Tongue (tissue), 2 donors: ENCODE measurements around the gene PTMA. TPM values are rescaled to one million over a fixed set of nuclear protein-coding genes. Genes with fewer than 3 reads are reported as not detected.

ENCODE experiments used
- DNase-seq: peaks from one replicate; pipeline ENCODE4 v3.0.0-alpha.2; 2015
- total RNA-seq: library from RNA; depleted of rRNA; stranded (reverse); fragments of >200 nt; gene quantifications from one replicate; pipeline ENCODE4 v1.2.3, GENCODE V29; 2014

Gene PTMA
- total RNA-seq, 1 donor from 2014 or later = 543 TPM

GRCh38 chr2:231676243-231676642, 32.1 kb upstream of the PTMA start:
- no peak for DNase-seq

GRCh38 chr2:231677632-231678104, 30.7 kb upstream of the PTMA start:
- DNase-seq = peak; percentile 95

- no peak for DNase-seq
These were observed 28.4 kb upstream of the PTMA start for GRCh38 chr2:231679908-231680284.

DNA sequence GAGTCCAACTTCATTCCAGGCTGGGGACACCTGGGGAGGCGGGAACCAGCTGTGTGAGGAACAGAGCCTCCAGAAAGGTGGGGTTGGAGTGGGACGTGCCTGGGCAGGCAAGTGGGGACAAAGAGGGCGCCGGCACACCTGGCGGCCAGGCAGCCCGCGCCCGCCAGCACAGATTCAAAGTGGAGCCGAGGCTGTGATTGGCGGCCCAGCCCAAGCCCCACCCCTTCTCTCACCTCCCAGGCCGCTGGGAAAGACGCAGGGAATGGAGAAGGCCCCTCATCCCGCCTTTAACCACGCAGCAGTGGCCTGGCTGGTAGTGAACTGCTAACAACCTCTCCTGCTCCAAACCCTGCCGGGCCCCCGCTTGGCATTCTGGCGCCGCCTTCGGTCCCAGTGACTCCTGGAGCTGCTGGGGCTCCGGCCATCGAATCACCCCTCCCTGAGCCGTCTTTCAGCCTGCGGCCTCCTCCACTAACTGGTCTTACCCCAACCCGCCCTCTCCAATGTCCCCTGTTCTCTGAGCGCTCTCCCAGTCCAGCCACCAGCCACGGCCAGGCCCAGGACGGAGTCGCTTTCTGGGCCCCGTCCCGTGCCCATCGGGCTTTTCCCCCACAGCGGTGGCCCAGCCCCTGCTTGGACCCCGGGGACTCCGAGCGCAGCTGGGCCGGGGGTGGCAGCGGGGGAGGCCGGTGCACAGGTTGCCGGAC, 27.9 kb upstream of the PTMA start:
- peak; percentile 69 for DNase-seq

- peak; percentile 96 for DNase-seq
These were observed 27.1 kb upstream of the PTMA start for GRCh38 chr2:231680992-231681852.

DNA sequence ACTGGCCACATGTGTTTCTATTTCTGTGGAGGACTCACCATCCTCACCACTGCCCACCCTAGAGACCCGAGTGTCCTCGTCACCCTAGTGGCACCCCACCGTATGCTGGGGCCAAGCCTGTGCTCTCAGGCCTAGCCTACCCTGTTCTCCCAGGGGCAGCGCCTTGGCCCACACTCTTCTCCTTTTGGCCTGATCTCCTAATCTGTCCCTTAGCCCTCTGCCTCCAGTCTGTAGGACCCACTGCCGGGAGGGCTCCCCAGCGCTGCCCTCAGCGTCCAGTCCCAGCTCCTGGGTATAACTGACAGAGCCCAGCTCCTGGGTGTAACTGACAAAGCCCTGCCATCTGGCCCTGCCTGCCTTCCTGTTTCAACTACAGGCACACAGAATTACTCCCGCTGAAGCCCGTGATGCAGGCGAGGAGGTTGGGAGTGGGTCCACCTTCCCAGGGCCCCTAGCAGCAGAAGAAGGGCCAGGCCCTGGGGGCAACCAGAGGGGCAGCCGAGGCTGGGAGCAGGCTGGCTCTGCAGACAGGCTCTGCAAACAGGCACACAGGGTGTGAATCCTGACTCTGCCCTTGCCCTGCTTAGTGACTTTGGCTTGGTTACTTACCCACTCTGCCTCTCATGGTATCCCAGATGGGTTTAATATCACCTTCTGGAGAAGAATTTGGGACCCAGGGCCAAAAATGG, 25.6 kb upstream of the PTMA start:
- no peak for DNase-seq

DNA sequence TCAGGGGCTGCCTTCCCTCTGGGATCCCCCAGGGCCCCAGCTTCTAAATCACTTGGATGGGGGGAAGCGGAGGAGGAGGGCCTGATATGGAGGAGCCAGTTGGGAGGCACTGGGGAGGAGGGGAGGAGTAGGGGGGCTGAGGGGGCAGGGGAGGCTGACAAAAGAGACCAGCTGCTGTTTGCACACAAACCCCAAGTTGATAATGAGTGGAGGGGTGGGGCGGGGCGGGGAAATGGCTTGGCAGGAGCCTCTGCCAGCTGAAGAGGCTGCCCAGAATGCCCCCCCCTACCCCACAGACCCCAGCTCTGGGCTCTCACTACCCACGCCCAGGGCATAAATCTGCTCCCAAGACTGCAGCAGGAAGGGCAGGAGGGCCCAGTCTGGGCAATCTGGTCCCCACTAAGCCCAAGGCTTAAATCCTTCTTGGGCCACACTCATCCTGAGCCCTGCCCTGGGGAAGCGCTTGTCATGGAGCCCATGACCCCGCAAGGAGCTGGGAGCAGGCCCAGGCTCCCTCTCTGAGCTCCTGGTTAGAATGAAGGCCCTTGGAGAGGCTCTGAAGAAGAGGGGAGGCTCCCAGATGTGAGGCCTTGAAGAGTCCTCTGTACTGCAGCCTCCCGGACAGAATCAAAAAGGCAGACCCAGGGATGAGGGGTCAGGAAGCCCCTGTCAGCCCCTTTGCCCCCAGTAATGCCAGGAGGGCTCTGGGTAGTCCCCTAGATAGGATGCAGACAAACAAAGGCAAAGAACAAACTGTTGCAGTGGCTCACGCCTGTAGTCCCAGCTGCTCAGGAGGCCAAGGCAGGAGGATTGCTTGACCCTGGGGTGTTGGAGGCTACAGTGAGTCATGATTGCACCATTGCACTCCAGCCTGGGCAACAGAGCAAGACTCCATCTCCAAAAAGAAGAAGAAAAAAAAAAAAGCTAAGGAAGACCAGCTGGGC, 24.8 kb upstream of the PTMA start:
- DNase-seq = peak; percentile 85

GRCh38 chr2:231684314-231685223, 23.8 kb upstream of the PTMA start:
- DNase-seq = peak; percentile 75

DNA sequence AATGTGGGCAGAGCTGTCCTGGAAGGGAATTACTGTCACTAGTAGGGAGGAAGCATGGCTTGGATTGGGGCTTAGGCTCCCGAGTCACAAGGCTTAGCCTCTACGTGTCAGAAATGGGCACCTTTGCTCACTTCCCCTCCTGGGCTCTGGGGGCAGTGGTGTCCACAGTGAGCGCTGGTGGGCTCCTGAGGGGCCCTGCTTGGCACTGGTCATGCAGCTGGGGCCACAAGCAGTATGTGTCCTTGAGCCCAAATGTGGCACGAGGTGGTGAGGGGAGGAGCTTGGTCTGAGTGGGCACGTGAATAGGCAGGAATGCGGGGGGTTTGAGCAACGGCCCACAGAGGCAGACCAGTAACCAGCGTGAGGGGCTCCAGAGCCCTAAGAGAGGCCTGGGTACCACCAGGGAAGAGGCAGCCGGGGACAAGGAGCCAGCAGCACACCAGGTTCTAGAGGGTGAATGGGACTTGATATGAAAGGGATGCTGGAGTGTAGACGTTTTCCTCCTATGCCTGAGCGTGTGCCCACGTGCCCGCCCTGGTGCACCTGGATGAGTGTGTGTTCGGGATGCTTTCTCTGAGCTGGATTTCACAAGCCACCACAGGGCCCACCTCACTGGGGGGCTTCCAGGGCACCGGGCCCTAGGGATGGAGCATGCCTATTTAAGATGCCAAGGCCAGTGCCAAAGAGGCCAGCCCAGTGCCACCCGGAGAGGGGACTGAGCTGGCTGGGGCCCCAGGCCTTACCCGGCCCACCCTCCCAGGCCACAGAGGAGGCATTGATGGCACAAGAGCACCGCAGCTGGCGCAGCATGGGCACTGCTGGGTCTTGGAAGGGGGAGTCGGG, 22.8 kb upstream of the PTMA start:
- no peak for DNase-seq

DNA sequence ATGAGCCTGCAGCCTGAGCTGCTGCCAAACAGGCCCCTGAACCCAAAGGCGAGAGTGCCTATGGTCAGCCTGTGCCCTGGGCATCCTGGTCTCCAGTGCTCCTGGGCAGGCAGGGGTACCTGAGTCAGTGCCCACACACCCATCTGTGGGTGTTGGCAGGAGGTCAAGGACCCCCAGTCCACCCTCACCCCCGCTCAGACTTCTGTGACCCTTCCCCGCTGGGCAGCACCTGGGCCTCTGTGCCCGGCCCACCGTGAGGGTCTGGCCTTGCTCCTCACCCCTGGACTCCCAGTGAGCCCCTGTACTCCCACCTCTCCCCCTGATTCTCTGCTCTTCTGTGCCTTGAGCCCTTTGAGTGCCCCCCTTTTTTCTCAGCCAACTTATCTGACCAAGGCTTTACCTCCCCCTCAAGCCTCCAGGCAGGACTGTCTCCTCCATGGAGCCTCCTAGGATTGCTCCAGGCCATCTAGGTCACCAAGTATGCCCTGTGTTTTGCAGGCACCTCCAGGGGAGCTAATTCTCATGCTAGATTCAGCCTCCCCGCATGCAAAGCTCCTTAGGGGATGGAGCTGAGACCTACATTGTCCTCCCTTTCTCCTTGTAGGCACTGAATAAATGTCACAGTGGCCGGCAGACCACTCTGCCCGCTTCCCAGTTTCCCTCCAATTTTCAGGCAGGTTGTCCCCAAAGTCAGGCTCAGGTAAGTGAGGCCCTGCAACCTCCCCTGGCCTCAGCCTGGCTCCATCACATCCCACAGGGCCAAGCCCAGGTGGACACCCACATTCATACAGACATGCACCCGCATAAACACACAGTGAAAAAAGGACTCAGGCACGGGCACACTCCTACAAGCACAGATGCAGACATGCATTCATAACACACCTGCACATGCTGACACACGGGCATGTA, 21.9 kb upstream of the PTMA start:
- DNase-seq = no peak

GRCh38 chr2:231687133-231687852, 21.0 kb upstream of the PTMA start:
- no peak for DNase-seq

DNA sequence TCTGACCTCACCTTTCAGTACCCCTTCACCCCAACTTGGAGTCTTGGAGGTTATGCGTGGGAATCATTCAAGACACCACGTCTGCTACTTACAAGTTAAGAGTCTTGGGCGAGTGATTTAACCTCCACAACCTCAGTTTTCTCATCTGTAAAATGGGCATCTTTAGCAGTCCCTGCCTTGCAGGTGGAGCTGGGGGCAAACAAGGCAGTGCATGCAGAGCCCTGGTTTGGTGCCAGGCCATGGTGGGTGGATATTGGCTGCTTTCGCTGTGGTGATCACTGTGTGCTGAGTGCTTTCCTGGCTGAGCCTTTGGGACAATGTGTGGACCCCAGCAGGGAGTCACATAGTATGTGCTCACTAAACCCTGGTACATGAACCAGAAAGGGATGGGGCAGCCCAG, 20.4 kb upstream of the PTMA start:
- DNase-seq = no peak

- no peak for DNase-seq
These were observed 19.6 kb upstream of the PTMA start for GRCh38 chr2:231688719-231689118.

DNA sequence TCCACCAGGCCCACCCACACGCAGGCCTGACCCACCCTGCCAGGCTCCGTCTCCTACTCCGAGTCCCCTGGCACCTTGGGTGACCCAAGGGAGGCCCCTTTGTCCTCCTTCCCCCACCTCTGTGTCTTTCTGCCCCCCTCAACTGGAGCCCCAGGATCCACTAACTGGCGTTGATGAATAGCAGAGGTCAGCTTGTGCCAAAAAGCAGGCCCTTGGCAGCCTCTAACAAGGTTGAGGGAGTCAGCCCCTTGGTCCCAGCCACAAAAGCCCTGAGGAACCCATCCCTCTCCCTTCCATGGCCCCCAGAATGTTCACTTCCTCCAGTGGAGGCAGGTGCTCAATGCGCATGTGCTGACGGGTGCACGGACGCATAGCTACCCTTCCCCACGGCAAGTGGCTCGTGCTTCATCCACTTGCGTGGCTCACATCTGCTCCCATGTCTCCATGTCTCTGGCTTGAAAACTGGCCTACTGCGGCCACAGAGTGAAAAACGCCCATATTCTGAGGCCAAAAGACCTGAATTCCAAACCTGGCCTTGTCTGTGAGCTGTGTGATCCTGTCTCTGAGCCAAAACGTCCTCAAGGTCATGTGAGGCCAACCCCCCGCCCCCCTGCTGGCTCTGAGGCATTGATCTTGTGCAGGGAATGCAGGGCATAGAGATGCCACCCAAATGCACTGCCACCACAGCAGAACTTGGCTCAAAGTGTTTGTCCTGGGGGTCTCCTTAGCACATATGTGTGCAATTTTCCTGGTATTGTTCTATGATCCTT, 19.0 kb upstream of the PTMA start:
- DNase-seq = no peak

GRCh38 chr2:231691251-231691772, 17.0 kb upstream of the PTMA start:
- no peak for DNase-seq

DNA sequence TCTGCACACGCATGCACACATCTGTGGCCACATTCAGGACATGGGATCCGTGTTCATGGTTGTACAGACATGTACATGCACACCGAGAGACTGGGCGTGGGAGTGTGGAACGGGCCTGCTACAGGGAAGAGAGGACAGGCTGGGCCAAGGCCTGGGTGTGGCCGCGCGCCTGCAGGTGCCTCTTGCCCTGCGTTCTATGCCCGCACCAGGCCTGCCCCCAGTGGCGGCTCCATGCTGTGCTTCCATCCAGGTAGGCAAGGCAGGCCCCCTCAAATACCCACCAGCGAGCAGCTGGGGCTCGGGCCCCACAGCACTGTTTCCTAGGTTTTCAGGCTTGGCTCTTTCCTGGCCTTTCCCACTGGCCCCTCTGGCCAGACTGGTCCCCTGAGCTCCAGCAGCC, 15.5 kb upstream of the PTMA start:
- no peak for DNase-seq

DNA sequence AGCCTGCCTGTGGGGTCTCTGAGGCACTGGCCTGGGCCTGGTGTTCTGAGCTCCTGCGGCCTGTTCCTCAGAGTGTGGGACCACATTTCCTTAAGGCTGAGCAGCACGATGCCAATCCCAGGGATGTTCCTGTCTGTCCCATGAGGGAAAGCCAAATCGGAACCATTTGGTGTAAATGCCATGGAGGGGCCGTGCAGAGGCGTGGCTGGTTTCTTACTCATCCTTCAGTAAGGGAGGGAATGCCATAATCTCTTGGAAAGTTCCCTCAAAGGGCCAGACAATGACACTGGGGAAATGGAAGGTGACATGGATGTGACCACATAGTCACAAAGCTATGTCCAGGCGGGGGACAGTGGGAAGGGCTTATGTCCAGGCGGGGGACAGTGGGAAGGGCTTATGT, 14.4 kb upstream of the PTMA start:
- DNase-seq = no peak
